ENCODE results near the gene CCDC57.
A peak's percentile ranks its signal among the peaks of the same experiment; 100 is the strongest.

CCDC57 gene

DNA sequence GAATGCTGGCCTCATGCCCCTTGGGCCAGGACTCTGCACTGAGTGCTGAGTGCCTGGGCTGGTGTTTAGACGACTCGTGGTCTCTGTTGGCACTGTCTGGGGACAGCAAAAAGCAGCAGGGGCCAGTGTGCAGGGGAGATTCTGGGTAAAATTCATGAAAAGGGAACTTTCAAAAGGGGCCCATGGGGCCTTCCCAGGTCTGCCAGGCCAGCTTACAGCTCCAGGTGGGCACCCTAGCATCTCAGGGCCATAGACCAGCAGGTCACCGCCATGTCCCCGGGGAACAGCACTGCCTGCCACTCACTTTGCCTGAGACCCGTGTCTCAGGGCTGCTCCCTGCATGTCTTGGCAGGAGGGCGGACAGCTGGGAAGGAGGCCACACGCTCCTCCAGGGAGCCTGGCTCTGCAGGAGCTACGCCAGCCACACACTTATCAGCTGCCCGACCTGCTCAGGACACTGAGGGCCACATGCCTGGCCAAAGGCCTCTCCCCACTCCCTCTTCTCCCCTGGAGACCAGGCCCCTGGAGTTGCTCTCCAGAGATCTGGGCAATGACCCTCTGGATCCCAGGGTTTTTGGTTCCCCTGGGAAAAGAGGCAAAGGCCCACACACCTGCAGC lies 105.8 kb downstream of the CCDC57 start:
- H3K27ac ChIP-seq (ENCODE audit: low read depth, low read length), result peak overlapping the region; percentile 70

DNA sequence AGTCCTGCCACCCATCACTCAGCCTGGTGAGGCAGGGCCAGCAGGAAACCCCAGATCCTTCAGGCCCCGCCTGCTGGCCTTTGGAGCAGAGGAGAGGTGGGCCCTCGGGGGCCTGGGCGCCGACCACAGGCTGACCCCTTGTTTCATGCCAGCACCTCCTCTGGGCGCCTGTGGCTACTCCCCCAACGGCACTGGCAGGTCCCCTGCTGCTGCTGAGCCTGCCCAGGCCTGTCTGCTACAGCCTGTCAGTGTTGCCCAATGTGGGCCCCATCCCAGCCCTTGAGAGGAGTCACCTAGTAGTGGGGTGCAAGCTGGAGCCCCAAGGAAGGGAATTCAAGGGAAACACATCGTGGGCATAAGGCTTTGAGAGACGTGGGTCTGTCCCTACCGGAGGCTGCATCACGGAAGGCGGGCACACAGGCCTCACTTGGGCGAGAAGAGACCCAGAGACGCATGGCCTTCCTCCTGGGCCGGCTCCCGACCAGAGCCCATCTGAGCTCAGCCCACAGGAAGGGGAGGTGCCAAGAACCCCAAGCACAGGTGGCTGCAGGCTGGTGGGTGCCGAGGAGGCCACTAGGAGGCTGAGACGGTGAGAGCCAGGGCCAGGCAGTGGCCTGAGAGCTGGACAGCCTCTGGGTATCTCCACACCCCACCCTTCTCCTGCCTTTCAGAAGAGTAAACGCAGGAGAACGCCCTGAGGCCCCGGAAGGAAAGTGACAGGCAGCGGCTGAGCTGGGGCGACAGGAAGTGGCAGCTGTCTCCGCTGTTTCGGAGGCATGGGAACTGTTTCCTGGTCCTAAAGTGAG lies 106.6 kb downstream of the CCDC57 start:
- H3K9me2 ChIP-seq (replicated peaks; ENCODE audit: control insufficient read depth, low read length), result no peaks in the 10 kb centered on the region
- H3F3A ChIP-seq (ENCODE audit: control insufficient read depth, insufficient read depth), result peaks cover 3% of the 10 kb centered on the region; the same call in 1 of the 2 replicates
- H3K79me2 ChIP-seq (ENCODE audit: control insufficient read depth, low read length), result no peaks in the 10 kb centered on the region; the same call in 1 of the 2 replicates
- H4K20me1 ChIP-seq (ENCODE audit: control insufficient read depth, insufficient read depth, low read depth, low read length), result no peaks in the 10 kb centered on the region
- H3K27ac ChIP-seq (ENCODE audit: low read depth, low read length), result peak overlapping the region; percentile 70
- H3K36me3 ChIP-seq (ENCODE audit: control insufficient read depth, low read length), result peaks cover 3% of the 10 kb centered on the region; the same call in 1 of the 2 replicates
- no peaks in the 10 kb centered on the region for H3K9me3 ChIP-seq (ENCODE audit: control insufficient read depth, insufficient read depth, low read length)
- peaks cover 34% of the 10 kb centered on the region for H3K4me1 ChIP-seq (ENCODE audit: control insufficient read depth, low read length)
- no peaks in the 10 kb centered on the region for H3K27me3 ChIP-seq (ENCODE audit: control insufficient read depth, low read length)
- peak overlapping the region; percentile 72 for H3K4me3 ChIP-seq (ENCODE audit: low read length)
- no peak for TF ChIP-seq EZH2phosphoT487 (IDR thresholded peaks at IDR 0.05; ENCODE audit: borderline replicate concordance, low read length)
- TF ChIP-seq, protein P1, sequence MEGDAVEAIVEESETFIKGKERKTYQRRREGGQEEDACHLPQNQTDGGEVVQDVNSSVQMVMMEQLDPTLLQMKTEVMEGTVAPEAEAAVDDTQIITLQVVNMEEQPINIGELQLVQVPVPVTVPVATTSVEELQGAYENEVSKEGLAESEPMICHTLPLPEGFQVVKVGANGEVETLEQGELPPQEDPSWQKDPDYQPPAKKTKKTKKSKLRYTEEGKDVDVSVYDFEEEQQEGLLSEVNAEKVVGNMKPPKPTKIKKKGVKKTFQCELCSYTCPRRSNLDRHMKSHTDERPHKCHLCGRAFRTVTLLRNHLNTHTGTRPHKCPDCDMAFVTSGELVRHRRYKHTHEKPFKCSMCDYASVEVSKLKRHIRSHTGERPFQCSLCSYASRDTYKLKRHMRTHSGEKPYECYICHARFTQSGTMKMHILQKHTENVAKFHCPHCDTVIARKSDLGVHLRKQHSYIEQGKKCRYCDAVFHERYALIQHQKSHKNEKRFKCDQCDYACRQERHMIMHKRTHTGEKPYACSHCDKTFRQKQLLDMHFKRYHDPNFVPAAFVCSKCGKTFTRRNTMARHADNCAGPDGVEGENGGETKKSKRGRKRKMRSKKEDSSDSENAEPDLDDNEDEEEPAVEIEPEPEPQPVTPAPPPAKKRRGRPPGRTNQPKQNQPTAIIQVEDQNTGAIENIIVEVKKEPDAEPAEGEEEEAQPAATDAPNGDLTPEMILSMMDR (IDR thresholded peaks at IDR 0.05; ENCODE audit: low read depth, low read length, poor library complexity, severe bottlenecking), result peak; percentile 48
- H3K4me2 ChIP-seq (ENCODE audit: low read length), result peak overlapping the region; percentile 92

More for the DNA sequence above, 105.8 kb downstream of the CCDC57 start:
- Histone ChIP-seq H3K4me3 (ENCODE audit: low read length) (peak overlapping the region; percentile 72), H3K36me3 (ENCODE audit: control insufficient read depth, low read length) (no peaks in the 10 kb centered on the region), H3K4me1 (ENCODE audit: control insufficient read depth, low read length) (peaks cover 27% of the 10 kb centered on the region), H3K9me2 (replicated peaks; ENCODE audit: control insufficient read depth, low read length) (no peaks in the 10 kb centered on the region), H3K9me3 (ENCODE audit: control insufficient read depth, insufficient read depth, low read length) (no peaks in the 10 kb centered on the region), H4K20me1 (ENCODE audit: control insufficient read depth, insufficient read depth, low read depth, low read length) (no peaks in the 10 kb centered on the region), H3K79me2 (ENCODE audit: control insufficient read depth, low read length) (no peaks in the 10 kb centered on the region), H3F3A (ENCODE audit: control insufficient read depth, insufficient read depth) (peaks cover 3% of the 10 kb centered on the region; the same call in 1 of the 2 replicates), H3K4me2 (ENCODE audit: low read length) (peak overlapping the region; percentile 92), H3K27me3 (ENCODE audit: control insufficient read depth, low read length) (no peaks in the 10 kb centered on the region)
- no peak for TF ChIP-seq EZH2phosphoT487 (IDR thresholded peaks at IDR 0.05; ENCODE audit: borderline replicate concordance, low read length)
- TF ChIP-seq, protein P1 (IDR thresholded peaks at IDR 0.05; ENCODE audit: low read depth, low read length, poor library complexity, severe bottlenecking), result no peak

DNA sequence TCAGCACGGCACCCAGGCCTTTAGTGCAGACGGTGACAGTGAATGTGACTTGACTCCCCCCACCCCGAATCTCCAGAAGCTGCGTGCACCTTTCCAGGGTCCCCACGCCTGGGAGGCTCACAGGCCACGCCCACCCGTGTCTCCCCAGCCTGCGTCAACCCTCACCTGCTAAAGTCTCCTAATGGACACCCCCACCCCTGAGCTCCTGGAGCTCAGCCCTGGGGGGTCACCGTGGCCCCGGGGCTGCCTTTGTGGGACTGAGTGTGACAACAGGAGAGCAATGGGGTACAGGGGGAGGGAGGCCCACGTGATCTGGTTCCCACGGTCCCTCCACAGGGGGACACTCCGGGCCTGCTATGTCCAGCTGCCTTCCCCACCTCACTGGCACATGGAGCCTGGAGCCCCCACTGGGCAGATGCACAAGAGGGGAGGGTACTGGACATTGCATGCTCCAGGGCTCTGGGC lies 107.2 kb downstream of the CCDC57 start:
- peaks cover 5% of the 10 kb centered on the region for H3F3A ChIP-seq (ENCODE audit: control insufficient read depth, insufficient read depth)
- H3K4me2 ChIP-seq (ENCODE audit: low read length), result peak overlapping the region; percentile 92
- TF ChIP-seq, protein P1 (IDR thresholded peaks at IDR 0.05; ENCODE audit: low read depth, low read length, poor library complexity, severe bottlenecking), result no peak
- TF ChIP-seq EZH2phosphoT487 (IDR thresholded peaks at IDR 0.05; ENCODE audit: borderline replicate concordance, low read length), result no peak
- H3K27me3 ChIP-seq (ENCODE audit: control insufficient read depth, low read length), result no peaks in the 10 kb centered on the region
- H3K9me2 ChIP-seq (replicated peaks; ENCODE audit: control insufficient read depth, low read length), result no peaks in the 10 kb centered on the region
- peak overlapping the region; percentile 72 for H3K4me3 ChIP-seq (ENCODE audit: low read length)
- H3K79me2 ChIP-seq (ENCODE audit: control insufficient read depth, low read length), result peaks cover 6% of the 10 kb centered on the region
- H4K20me1 ChIP-seq (ENCODE audit: control insufficient read depth, insufficient read depth, low read depth, low read length), result no peaks in the 10 kb centered on the region
- H3K27ac ChIP-seq (ENCODE audit: low read depth, low read length), result peak overlapping the region; percentile 70
- H3K36me3 ChIP-seq (ENCODE audit: control insufficient read depth, low read length), result peaks cover 9% of the 10 kb centered on the region
- peaks cover 41% of the 10 kb centered on the region for H3K4me1 ChIP-seq (ENCODE audit: control insufficient read depth, low read length)
- H3K9me3 ChIP-seq (ENCODE audit: control insufficient read depth, insufficient read depth, low read length), result no peaks in the 10 kb centered on the region
